ENCODE measurements around the gene KRT75. TPM values are rescaled to one million over a fixed set of nuclear protein-coding genes. Genes with fewer than 3 reads are reported as not detected.

KRT75 gene
- total and polyA plus RNA-seq, 4 donors = 0.06 to 0.12 TPM; not detected in 2

Other genes starting within 250 kb of the KRT75 start
- gene KRT80, start 242.4 kb downstream of the KRT75 start, total RNA-seq = not detected
- under 1 TPM in 1 of 2 donors, not detected in 1; 0.12 TPM for gene KRT80, start 242.4 kb downstream of the KRT75 start, polyA plus RNA-seq (ENCODE audit: insufficient read length in 2 of 2)
- gene KRT7, start 201.1 kb downstream of the KRT75 start, total RNA-seq = under 1 TPM in 1 of 2 donors, not detected in 1; 0.33 TPM
- 1 to 10 TPM in 1 of 2 donors, under 1 TPM in 1; 0.63 to 1.2 TPM for gene KRT7, start 201.1 kb downstream of the KRT75 start, polyA plus RNA-seq (ENCODE audit: insufficient read length in 2 of 2)
- under 1 TPM; 0.10 to 0.11 TPM for gene KRT86, start 159.7 kb downstream of the KRT75 start, total RNA-seq
- gene KRT86, start 159.7 kb downstream of the KRT75 start, polyA plus RNA-seq (ENCODE audit: insufficient read length in 2 of 2) = under 1 TPM; 0.65 to 0.73 TPM
- gene KRT81, start 142.8 kb downstream of the KRT75 start, total RNA-seq = under 1 TPM in 1 of 2 donors, not detected in 1; 0.17 TPM
- gene KRT81, start 142.8 kb downstream of the KRT75 start, polyA plus RNA-seq (ENCODE audit: insufficient read length in 2 of 2) = under 1 TPM; 0.15 to 0.55 TPM
- not detected for gene KRT83, start 113.0 kb downstream of the KRT75 start, total RNA-seq
- gene KRT83, start 113.0 kb downstream of the KRT75 start, polyA plus RNA-seq (ENCODE audit: insufficient read length in 2 of 2) = not detected
- not detected for gene KRT85, start 66.9 kb downstream of the KRT75 start, total RNA-seq
- not detected for gene KRT85, start 66.9 kb downstream of the KRT75 start, polyA plus RNA-seq (ENCODE audit: insufficient read length in 2 of 2)
- gene KRT84, start 48.7 kb downstream of the KRT75 start, total RNA-seq = not detected
- not detected for gene KRT84, start 48.7 kb downstream of the KRT75 start, polyA plus RNA-seq (ENCODE audit: insufficient read length in 2 of 2)
- not detected for gene KRT82, start 28.0 kb downstream of the KRT75 start, total RNA-seq
- not detected for gene KRT82, start 28.0 kb downstream of the KRT75 start, polyA plus RNA-seq (ENCODE audit: insufficient read length in 2 of 2)
- not detected for gene KRT6B, start 17.8 kb upstream of the KRT75 start, total RNA-seq
- gene KRT6B, start 17.8 kb upstream of the KRT75 start, polyA plus RNA-seq (ENCODE audit: insufficient read length in 2 of 2) = not detected
- gene KRT6C, start 39.4 kb upstream of the KRT75 start, total RNA-seq = not detected
- gene KRT6C, start 39.4 kb upstream of the KRT75 start, polyA plus RNA-seq (ENCODE audit: insufficient read length in 2 of 2) = not detected
- not detected for gene KRT6A, start 58.9 kb upstream of the KRT75 start, total RNA-seq
- gene KRT6A, start 58.9 kb upstream of the KRT75 start, polyA plus RNA-seq (ENCODE audit: insufficient read length in 2 of 2) = not detected
- under 1 TPM in 1 of 2 donors, not detected in 1; 0.99 TPM for gene KRT5, start 86.0 kb upstream of the KRT75 start, total RNA-seq
- under 1 TPM; 0.27 to 0.68 TPM for gene KRT5, start 86.0 kb upstream of the KRT75 start, polyA plus RNA-seq (ENCODE audit: insufficient read length in 2 of 2)
- gene KRT71, start 118.8 kb upstream of the KRT75 start, total RNA-seq = under 1 TPM in 1 of 2 donors, not detected in 1; 0.06 TPM
- under 1 TPM; 0.33 to 0.35 TPM for gene KRT71, start 118.8 kb upstream of the KRT75 start, polyA plus RNA-seq (ENCODE audit: insufficient read length in 2 of 2)
- under 1 TPM in 1 of 2 donors, not detected in 1; 0.10 TPM for gene KRT74, start 139.5 kb upstream of the KRT75 start, total RNA-seq
- under 1 TPM in 1 of 2 donors, not detected in 1; 0.20 TPM for gene KRT74, start 139.5 kb upstream of the KRT75 start, polyA plus RNA-seq (ENCODE audit: insufficient read length in 2 of 2)
- under 1 TPM; 0.10 to 0.11 TPM for gene KRT72, start 167.1 kb upstream of the KRT75 start, total RNA-seq
- under 1 TPM; 0.29 to 0.51 TPM for gene KRT72, start 167.1 kb upstream of the KRT75 start, polyA plus RNA-seq (ENCODE audit: insufficient read length in 2 of 2)
- gene KRT73, start 184.2 kb upstream of the KRT75 start, total RNA-seq = under 1 TPM in 1 of 2 donors, not detected in 1; 0.10 TPM
- gene KRT73, start 184.2 kb upstream of the KRT75 start, polyA plus RNA-seq (ENCODE audit: insufficient read length in 2 of 2) = under 1 TPM in 1 of 2 donors, not detected in 1; 0.33 TPM
- under 1 TPM in 1 of 2 donors, not detected in 1; 0.30 TPM for gene KRT2, start 217.8 kb upstream of the KRT75 start, total RNA-seq
- under 1 TPM; 0.18 to 0.25 TPM for gene KRT2, start 217.8 kb upstream of the KRT75 start, polyA plus RNA-seq (ENCODE audit: insufficient read length in 2 of 2)
- gene KRT1, start 246.0 kb upstream of the KRT75 start, total RNA-seq = 1 to 10 TPM in 1 of 2 donors, under 1 TPM in 1; 0.44 to 2.1 TPM
- under 1 TPM; 0.17 to 0.51 TPM for gene KRT1, start 246.0 kb upstream of the KRT75 start, polyA plus RNA-seq (ENCODE audit: insufficient read length in 2 of 2)